A673 (cell line): Measurements from ENCODE around the gene FSTL4.

ENCODE experiments used
- EZH2 ChIP-seq: fragments of 200-600 bp; sonication (generic); IDR thresholded peaks from 2 replicates; pipeline ENCODE4 v1.6.1; 2017; ENCODE audit warnings: borderline replicate concordance, low read depth, mild to moderate bottlenecking, mixed read lengths, antibody characterized with exemption, low read length; ENCODE audit not compliant: poor library complexity, severe bottlenecking
- TF ChIP-seq, protein P1 (sequence below): fragments of 300-800, 200-600 bp; sonication (generic); conservative IDR thresholded peaks from 2 replicates; pipeline ENCODE4 v1.5.1; 2017; ENCODE audit warnings: low read depth, mild to moderate bottlenecking, antibody characterized with exemption, low read length, moderate library complexity, mixed read lengths

DNA sequence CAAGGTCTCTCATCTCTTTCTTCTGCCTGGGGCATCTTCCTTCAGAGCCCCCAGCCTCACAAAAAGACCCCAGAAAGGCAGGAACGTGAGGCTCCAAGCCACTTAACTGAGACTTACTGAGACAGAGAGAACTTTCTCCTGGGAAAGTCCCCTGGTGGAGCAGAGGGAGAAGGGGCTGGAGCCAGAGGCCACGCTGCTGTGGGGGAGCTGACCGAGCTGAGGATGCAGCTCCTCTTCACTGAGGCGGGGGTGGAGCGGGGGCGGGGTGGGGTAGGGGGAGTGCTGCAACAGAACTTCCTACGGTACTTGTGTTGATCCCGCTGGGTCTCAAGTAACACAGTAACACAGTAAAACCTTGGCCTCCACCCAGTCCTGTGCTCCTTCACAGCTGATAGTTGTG, 204.0 kb downstream of the FSTL4 start:
- TF ChIP-seq EZH2, result no peak
- TF ChIP-seq, protein P1, sequence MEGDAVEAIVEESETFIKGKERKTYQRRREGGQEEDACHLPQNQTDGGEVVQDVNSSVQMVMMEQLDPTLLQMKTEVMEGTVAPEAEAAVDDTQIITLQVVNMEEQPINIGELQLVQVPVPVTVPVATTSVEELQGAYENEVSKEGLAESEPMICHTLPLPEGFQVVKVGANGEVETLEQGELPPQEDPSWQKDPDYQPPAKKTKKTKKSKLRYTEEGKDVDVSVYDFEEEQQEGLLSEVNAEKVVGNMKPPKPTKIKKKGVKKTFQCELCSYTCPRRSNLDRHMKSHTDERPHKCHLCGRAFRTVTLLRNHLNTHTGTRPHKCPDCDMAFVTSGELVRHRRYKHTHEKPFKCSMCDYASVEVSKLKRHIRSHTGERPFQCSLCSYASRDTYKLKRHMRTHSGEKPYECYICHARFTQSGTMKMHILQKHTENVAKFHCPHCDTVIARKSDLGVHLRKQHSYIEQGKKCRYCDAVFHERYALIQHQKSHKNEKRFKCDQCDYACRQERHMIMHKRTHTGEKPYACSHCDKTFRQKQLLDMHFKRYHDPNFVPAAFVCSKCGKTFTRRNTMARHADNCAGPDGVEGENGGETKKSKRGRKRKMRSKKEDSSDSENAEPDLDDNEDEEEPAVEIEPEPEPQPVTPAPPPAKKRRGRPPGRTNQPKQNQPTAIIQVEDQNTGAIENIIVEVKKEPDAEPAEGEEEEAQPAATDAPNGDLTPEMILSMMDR, result no peak
